ENCODE measurements around the gene FXYD5.
"Not testable (repeated sequence)": the region's sequence is repeated elsewhere in the genome, so short reads cannot be mapped to it uniquely, and the experiment has no call there.

Gene FXYD5

DNA sequence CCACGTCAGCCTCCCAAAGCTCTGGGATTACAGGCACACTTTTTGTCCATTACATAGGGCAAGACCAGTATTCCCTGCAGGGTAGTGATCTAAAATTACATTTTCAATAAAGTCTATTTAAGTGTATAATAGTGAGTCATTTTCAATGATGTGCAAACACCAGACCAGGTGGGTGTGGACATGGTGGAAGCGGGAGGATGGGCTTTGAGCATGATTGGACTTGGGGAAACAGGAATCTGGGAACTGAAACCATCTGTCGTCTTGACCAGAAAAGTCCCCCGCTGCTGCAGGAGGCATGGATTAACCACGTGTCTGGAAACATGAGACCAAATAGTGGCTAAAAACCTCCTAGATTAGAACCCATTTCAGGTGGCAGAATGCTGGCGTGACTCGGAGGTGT, 34.0 kb upstream of the FXYD5 start:
- DNase-seq: peak; percentile 44

DNA sequence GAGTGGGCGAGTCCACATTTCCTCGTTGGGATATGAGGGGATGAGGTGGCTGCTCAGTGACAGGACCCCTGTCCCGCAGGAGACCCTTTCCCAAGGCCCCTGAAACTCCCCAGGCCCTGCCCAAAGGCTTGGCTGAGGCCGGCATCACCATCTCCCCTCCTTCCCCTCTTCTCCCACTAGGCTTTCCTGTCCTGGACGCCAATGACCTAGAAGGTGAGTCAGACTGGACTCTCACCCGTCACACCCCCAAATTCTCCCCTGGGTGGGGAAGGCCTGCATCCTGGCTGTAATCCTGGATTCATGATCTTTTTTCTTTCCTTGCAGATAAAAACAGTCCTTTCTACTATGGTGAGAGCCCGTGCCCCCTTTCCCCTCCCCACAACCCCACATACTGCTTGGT, 33.6 kb upstream of the FXYD5 start:
- no peak for DNase-seq

- no peak for DNase-seq
Measured at GRCh38 chr19:35122687-35123551, 31.6 kb upstream of the FXYD5 start.

GRCh38 chr19:35123573-35123972, 31.0 kb upstream of the FXYD5 start:
- no peak for DNase-seq

DNA sequence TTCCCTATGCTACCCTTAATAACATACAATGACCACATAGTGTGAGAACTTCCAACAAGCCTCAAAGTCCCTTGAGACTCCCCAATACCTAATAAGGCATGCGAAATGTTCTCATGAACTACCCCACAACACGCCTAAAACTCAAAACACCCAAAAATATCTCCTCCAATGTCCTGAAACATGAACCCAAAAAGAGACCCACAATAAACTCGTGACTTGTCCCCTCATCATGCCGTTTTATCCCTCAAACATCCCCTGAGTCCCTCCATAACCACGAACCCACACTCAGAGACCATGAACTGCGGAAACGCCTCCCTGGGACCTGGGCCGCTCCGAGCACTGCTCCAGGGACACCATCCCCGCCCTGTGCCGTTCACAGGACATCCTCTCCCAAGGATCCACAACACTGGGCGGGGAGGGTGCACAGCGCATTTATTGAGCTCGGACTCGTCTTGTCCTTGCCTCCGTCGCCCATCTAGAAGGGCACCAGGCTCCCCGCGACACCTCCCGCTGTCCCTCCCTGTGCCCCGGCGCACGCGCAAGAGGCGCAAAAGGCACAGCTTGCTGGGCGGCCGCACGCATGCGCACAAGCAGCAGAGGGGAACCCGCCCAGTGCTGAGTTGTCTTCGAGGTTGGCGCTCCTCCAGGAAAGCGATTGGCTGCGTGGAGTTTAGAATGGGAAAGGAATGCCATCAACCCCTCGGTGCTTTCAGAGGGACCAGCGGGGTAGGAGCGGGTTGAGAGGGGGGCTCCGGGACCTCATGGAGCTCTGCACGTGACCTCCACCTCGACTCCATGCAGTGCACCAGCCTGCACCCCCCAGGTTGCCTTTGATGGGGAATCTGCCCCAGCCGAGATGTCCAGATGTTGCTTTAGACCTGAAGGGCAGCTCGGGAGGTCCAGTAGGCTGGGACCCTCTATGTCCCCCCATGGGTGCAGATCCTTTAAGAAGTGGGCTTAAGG, 30.2 kb upstream of the FXYD5 start:
- peak; percentile 91 for DNase-seq

DNA sequence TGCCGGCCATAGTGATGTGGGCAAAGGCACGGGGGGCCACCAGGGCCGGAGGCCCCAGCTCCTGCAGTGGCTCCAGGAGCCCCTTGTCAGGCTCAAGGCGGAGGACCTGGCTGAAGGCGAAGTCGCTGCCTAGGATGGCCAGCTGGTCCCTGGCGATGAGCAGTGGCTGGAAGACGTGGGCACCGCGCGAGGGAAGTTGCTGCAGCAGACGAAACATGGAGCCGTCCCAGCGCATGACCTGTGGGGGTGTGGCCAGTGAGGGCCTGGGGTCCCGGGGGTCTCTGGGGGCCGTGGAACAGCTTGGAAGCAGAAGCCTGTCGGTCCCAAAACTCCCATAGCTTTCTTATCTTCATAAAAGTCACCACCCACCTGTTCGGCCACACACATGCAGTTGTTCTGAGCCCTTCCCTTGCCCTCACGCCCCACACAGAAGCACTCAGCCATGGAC, 29.2 kb upstream of the FXYD5 start:
- no peak for DNase-seq

DNA sequence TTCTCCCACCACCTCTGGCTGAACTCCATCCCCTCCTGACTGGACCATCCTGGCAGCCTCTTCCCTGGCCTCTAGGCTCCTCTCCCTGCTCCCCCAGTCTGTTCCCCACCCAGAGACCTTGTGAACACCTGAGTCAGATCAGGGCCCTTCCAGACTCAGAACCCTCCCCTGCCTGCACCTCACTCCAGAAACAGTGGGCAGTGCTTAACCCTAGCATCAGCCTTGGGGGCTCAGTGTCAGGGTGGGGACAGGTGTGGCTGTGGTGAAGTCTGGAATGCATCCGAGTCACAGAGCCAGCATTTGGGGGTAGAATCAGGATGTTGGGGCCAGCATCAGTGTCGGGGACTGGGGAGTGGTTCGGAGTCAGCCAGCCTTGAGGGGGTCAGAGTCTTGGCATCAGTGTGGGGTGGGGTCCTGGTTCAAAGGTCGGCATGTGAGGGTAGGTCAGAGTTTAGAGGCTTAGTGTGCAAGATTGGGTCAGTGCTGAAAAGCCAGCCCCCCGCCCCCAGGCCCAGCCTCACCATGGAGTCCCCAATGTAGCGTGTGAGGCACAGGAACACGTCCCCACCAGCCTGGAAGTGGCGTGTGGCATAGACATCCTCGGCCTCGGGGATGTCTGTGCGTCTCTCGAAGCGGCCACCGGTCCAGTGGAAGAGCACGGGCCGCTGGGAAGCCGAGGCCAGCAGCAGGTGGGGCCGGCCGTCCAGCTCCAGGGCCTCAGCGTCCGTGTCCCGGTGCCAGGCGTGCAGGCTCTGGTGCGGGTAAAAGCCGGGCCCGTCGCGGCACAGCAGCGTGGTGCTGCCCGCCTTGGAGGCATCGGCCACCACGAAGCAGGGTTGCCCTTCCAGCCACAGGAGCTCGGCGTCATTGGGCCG, 28.5 kb upstream of the FXYD5 start:
- no peak for DNase-seq

- DNase-seq: no peak
Measured at GRCh38 chr19:35126624-35126959, 27.9 kb upstream of the FXYD5 start.

DNA sequence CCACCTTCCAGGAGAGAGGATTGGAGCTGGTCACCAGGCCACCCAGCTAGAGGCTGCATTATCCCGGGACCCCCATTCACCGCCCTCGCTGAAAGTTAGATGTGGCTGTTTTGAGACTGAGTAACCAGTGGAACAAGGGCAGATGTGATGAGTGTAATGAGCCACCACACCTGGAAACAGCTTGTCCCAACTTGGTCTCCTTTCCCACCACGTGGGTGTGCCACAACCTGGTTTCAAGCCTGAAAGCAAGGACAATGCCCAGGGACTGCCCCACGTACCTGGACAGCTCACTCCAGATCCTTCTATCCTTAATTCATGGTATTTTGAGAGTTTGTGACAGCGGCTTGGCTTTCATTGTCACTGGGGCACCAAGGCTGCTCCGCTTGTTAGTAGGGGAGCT, 26.7 kb upstream of the FXYD5 start:
- no peak for DNase-seq

GRCh38 chr19:35128398-35129057, 26.0 kb upstream of the FXYD5 start:
- no peak for DNase-seq

DNA sequence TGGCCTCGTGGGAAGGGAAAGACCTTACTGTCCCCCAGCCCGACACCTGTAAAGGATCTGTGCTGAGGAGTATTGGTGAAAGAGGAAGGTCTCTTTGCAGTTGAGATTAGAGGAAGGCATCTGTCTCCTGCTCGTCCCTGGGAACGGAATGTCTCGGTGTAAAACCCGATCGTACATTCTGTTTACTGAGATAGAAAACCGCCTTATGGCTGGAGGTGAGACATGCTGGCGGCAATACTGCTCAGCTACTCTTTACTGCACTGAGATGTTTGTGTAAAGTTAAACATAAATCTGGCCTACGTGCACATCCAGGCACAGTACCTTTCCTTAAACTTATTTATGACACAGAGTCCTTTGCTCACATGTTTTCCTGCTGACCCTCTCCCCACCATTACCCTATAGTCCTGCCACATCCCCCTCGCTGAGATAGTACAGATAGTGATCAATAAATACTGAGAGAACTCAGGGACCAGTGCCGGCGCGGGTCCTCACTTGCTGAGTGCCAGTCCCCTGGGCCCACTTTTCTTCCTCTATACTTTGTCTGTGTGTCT, 24.7 kb upstream of the FXYD5 start:
- DNase-seq: not testable (repeated sequence)

- DNase-seq: no peak
Measured at GRCh38 chr19:35130761-35131720, 23.5 kb upstream of the FXYD5 start.

DNA sequence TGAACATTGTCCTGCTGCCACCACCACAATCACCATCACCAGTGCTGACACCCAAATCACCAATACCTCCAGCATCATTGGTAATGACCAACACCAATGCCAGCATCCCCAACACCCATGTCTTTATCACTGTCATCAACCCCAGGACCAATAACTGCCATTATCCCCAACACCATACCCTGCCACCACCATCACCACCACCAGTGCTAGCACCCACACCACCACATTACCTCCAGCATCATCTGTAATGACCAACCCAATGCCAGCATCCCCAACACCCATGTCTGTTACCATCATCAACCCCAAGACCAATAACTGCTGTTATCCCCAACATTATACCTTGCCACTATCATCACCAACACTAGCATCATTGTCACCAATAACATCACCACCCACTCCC, 22.3 kb upstream of the FXYD5 start:
- DNase-seq: no peak

DNA sequence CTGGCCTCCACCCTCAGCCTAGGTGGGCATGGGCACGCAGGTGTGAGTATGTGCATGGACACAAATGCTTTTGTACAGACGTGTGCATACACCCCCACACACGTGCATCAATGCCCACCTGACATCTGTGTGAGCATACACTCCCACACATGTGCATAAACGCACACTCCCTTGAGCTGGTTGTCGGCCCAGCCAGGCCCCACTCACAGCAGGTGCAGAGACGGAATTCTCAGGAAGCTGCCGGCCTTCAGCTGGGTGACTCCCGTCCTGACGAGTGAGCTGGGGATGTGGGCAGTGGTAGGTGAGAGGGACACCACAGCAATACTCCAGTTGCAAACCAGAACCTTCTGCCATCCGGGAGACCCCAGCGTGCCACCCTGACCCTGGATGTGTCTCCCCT, 20.7 kb upstream of the FXYD5 start:
- no peak for DNase-seq

DNA sequence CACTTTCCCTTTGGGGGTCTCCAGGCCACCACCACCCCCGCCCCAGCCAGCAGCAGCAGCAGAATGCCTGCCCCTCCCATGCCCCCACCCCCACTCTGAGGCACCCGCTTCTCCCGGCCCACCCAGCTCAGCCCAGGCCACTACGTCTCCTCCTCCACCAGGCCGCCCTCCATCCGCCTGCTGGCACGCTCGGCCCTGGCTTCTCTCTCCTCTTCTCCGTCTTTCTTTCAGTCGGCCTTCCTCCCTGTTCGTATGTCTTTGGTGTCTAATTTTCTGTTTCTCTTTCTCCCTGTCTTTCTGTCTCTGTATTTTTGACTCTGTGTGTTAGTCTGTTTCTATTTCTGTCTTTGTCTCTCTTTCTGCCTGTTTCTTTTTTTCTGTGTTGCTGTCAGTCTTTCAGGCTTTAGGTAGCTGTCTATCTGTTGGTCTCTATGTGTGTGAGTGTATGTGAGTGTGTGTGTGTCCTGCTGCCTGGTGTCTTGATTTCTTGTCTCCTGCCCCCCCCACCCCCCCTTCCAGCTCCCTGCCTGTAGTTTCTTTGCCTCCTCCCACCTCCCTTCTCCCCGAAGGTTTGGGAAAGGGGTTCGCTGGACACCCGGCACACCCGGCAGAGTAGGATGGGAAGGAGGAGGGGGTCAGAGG, 19.8 kb upstream of the FXYD5 start, which contains the start of gene LGI4:
Gene LGI4, minus strand, starts transcription at position 459 of the 642 bp plus-strand sequence. Its CDS starts 379 bp downstream, at position 80.
- no peak for DNase-seq

DNA sequence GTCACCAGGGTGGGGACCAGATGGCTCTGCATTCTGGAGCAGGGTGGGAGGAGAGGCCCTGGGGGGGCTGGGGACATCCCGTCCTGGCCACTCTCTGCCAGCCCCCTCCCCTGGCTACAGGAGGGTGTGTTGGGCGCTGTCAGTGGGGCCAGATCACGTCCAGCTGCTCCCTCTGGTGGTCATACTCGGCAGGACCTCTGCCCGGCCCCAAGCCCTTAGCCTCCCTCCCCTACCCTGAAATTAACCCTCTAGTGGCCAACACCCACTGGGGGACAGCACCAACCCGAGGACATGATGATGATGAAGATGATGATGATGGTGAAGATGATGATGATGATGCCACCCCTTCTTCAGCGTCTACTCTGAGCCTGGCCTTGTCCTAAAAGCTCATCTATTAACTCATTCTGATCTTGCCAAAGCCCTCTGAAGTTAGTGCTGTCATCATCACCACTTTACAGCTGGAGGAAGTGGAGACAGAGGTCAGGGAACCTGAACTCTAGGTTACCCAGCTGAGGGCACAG, 19.1 kb upstream of the FXYD5 start:
- peak; percentile 67 for DNase-seq

DNA sequence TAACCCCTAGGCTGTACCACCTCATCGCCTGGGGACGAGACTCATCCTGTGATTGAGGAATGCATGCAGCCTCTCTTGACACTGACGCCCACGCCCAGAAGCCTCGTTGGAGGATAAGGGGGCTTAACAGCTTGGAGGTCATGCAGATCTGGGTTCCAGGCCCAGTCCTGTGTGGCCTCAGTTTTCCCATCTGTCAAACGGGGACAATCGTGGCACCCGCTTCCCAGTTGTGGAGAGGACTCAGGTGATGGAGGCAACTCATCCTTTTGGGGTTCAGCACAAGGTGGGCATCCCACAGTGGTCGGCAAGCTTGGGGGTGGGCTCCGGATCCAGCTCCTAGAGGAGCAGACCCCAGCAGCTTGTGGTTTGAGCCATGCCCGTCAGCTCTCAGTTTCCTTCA, 18.3 kb upstream of the FXYD5 start:
- DNase-seq: no peak

DNA sequence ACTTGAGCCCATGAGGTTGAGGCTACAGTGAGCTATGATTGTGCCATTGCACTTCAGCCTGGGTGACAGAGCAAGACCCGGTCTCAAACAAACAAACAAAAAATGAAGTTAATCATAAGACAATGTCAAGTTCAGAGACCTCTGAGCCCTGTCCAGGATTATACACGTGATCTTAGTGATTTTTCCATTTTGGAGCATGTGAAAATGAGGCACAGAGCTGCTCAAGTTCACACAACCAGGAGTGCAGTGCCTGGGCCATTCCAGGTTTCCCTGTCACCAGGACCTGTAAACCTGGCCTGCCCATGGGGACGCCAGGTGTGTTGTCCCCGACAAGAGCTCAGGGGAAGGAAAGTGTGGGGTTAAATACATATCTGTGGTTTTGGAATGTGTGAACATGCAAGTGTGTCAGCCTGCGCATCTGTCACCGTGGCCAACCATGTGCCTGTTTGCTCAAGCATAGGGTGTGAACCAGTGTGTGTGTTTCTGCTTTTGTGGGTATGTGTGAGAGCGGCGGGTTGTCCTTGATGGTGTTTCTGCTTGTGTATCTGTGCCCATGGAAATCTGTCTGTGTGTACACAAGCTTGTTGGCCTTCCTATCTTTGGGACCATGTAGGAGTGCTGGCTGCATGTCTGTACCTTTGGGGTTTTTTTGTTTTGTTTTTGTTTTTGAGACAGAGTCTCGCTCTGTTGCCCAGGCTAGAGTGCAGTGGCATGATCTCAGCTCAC, 17.4 kb upstream of the FXYD5 start:
- no peak for DNase-seq

DNA sequence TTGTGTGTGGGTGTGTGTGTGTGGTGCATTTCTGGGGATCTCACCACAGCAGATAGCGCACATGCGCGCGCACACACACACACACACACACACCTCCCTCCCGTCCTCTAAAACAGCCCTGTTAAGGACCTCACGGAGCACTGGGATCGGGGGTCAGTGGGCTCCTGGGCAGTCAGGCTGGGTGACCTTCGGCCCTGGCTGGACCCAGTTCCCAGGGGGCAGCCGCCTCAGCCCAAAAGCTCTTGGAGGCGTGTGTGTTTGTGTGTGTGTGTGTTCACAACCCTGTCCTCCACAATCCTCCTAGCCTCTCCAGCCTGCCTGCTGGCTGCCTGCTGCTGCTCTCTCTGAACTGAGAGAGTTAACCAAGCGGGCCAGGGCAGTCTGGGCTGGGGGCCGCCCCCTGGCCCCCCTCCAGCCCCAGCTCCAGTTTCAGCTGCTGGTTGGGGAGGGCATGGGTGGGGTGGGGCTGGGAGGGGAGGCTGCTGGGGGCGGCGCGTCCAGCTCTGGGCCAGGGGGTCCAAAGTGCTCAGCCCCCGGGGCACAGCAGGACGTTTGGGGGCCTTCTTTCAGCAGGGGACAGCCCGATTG, 16.1 kb upstream of the FXYD5 start, which contains the start of gene FXYD1:
Gene FXYD1, plus strand, starts transcription at position 520 of the 588 bp plus-strand sequence. CDS start 1,256 bp downstream, outside the sequence.
- DNase-seq: no peak

All from CD4-positive, alpha-beta T cell treated with Interleukin-15 for 1 hour (primary cell).